CD4-positive, alpha-beta T cell (primary cell): ENCODE measurements around the gene KMT5B. TPM values are rescaled to one million over a fixed set of nuclear protein-coding genes. Genes with fewer than 3 reads are reported as not detected.
A peak's percentile ranks its signal among the peaks of the same experiment; 100 is the strongest.

ENCODE experiments used
- ATAC-seq: fragments of 200-7000 bp; cut with Tn5 transposase; one replicate; pipeline ENCODE4 v1.10.0; 2022; ENCODE audit warnings: mild to moderate bottlenecking; ENCODE audit not compliant: poor library complexity
- CTCF ChIA-PET: fragments of 350-600 bp; sonication (Branson Sonifier 250); formaldehyde crosslinking; loops from one replicate; lab custom pipeline; 2021; ENCODE audit warnings: antibody characterized with exemption, inconsistent platforms; lab: Charles Lee
- POLR2A ChIA-PET: fragments of 350-600 bp; sonication (Branson Sonifier 250); formaldehyde crosslinking; loops from one replicate; lab custom pipeline; 2021; ENCODE audit warnings: antibody characterized with exemption, inconsistent platforms; lab: Charles Lee
- DNase-seq, 14 experiments: peaks; one replicate each; pipeline ENCODE4 v3.0.0-alpha.2; 2013 to 2020; ENCODE audit warnings: mixed read lengths in 2 of 14
- H3K27ac ChIP-seq, 2 donors: one replicate each; pipeline versions ENCODE4 v1.5.1 to v1.7.0; 2013; ENCODE audit warnings: low read length in 2 of 2, low read depth in 1 of 2, mild to moderate bottlenecking in 1 of 2
- H3K27me3 ChIP-seq, 2 experiments: 1 replicate in 1 of 2; 2 replicates in 1 of 2; pipeline versions ENCODE4 v1.6.1 to v1.7.0; 2013; ENCODE audit warnings: low read length in 2 of 2, control low read depth in 1 of 2, mild to moderate bottlenecking in 1 of 2, moderate library complexity in 1 of 2; ENCODE audit not compliant: insufficient read depth in 2 of 2, control insufficient read depth in 1 of 2
- H3K36me3 ChIP-seq: one replicate; pipeline ENCODE4 v1.6.1; 2013; ENCODE audit warnings: low read length, control low read depth; ENCODE audit not compliant: insufficient read depth
- H3K4me1 ChIP-seq: one replicate; pipeline ENCODE4 v1.6.1; 2013; ENCODE audit warnings: low read length, control low read depth; ENCODE audit not compliant: insufficient read depth
- H3K4me3 ChIP-seq: one replicate; pipeline ENCODE4 v1.5.1; 2013; ENCODE audit warnings: mild to moderate bottlenecking, low read length, moderate library complexity
- H3K9me3 ChIP-seq, 2 experiments: 1 replicate in 1 of 2; 2 replicates in 1 of 2; pipeline versions ENCODE4 v1.6.1 to v1.7.0; 2013; ENCODE audit warnings: low read length in 2 of 2, mild to moderate bottlenecking in 2 of 2, control low read depth in 1 of 2, moderate library complexity in 1 of 2; ENCODE audit not compliant: control insufficient read depth in 1 of 2, insufficient read depth in 1 of 2
- H3K27ac Mint-ChIP-seq: one replicate; pipeline ENCODE4 v1.8.0; 2020; ENCODE audit warnings: mixed read lengths
- H3K27me3 Mint-ChIP-seq: one replicate; pipeline ENCODE4 v1.8.0; 2021; ENCODE audit warnings: mixed read lengths
- H3K36me3 Mint-ChIP-seq: one replicate; pipeline ENCODE4 v1.8.0; 2021; ENCODE audit warnings: low read depth, mixed read lengths
- H3K4me1 Mint-ChIP-seq: one replicate; pipeline ENCODE4 v1.8.0; 2021; ENCODE audit warnings: low read depth, mixed read lengths
- H3K4me3 Mint-ChIP-seq: one replicate; pipeline ENCODE4 v1.8.0; 2020; ENCODE audit warnings: mild to moderate bottlenecking, mixed read lengths
- H3K9me3 Mint-ChIP-seq: one replicate; pipeline ENCODE4 v1.8.0; 2020; ENCODE audit warnings: mixed read lengths
- CTCF ChIP-seq: fragments of 200-600 bp; IDR thresholded peaks from one replicate; pipeline ENCODE4 v1.8.0; 2022; ENCODE audit warnings: antibody characterized with exemption, mild to moderate bottlenecking
- intact Hi-C, 2 experiments: fragments of 100-400 bp; cut with DNase I in 1 of 2; cut with micrococcal nuclease in 1 of 2; formaldehyde crosslinking; loops; one replicate each; pipeline versions ENCODE4 v1.15.1 to v1.9.0; 2023 to 2025; cut with DNase I, micrococcal nuclease
- total RNA-seq, 174 experiments: library from RNA in 2 of 174; stranded (reverse) in 2 of 174; gene quantifications; one replicate each; pipeline ENCODE4 v1.2.3 and lab custom pipeline; 2021 to 2026

The KMT5B gene
- total RNA-seq, 2 experiments from 2014 or later: 22.5 to 23.3 TPM

- intact Hi-C loops: loop anchor here in 1 of 2 experiments (5.0 kb wide), 1 partner anchor 124 kb away; no protein-coding TSS in a partner anchor
- no peak overlapping the region for H3K4me3 Mint-ChIP-seq
- H3K36me3 Mint-ChIP-seq: peaks cover 18% of the 10 kb centered on the region
- ChIA-PET CTCF (interaction anchor here (1.1 to 2.6 kb wide), 4 partner anchors 13 to 49 kb away, joined by 6 to 43 read pairs (median 10); partner anchors contain the start of gene C11orf24), POLR2A (interaction anchor here (1.0 to 2.1 kb wide), 2 partner anchors 14 to 39 kb away, joined by 10 to 17 read pairs; partner anchors contain the start of gene C11orf24)
- TF ChIP-seq CTCF: no peak
- Histone ChIP-seq H3K27me3 (no peaks in the 10 kb centered on the region), H3K27ac (no peak overlapping the region), H3K9me3 (no peaks in the 10 kb centered on the region), H3K4me3 (no peak overlapping the region), H3K36me3 (peaks cover 23% of the 10 kb centered on the region), H3K4me1 (peaks cover 14% of the 10 kb centered on the region)
- no peaks in the 10 kb centered on the region for H3K27me3 Mint-ChIP-seq
- DNase-seq (no peak), ATAC-seq (no peak)
- no peaks in the 10 kb centered on the region for H3K9me3 Mint-ChIP-seq
- H3K4me1 Mint-ChIP-seq: peaks cover 5% of the 10 kb centered on the region
- H3K27ac Mint-ChIP-seq: no peak overlapping the region
Measured at GRCh38 chr11:68258363-68258765, 45.3 kb upstream of the KMT5B start.

- peaks cover 19% of the 10 kb centered on the region for H3K36me3 ChIP-seq
- no peak overlapping the region for H3K27ac ChIP-seq
- intact Hi-C loops: loop anchor here (1.0 to 5.0 kb wide), 5 partner anchors 14 to 190 kb away; partner anchors contain the start of gene C11orf24 (in 1 of the 2)
- POLR2A ChIA-PET: interaction anchor here (0.7 to 2.1 kb wide), 4 partner anchors 14 to 48 kb away, joined by 3 to 17 read pairs (median 7); partner anchors contain the start of gene C11orf24
- H3K4me3 ChIP-seq: no peak overlapping the region
- CTCF ChIA-PET: interaction anchor here (0.7 to 2.6 kb wide), 7 partner anchors 12 to 49 kb away, joined by 3 to 43 read pairs (median 6); partner anchors contain the start of gene C11orf24
- Mint-ChIP-seq H3K27me3 (no peaks in the 10 kb centered on the region), H3K36me3 (peaks cover 12% of the 10 kb centered on the region), H3K4me1 (peaks cover 5% of the 10 kb centered on the region), H3K4me3 (no peak overlapping the region), H3K27ac (no peak overlapping the region), H3K9me3 (no peaks in the 10 kb centered on the region)
- TF ChIP-seq CTCF: peak; percentile 81
- H3K4me1 ChIP-seq: peaks cover 14% of the 10 kb centered on the region
- H3K9me3 ChIP-seq: no peaks in the 10 kb centered on the region
- H3K27me3 ChIP-seq: no peaks in the 10 kb centered on the region
- DNase-seq (peak; percentile 88 to 98 (median 92)), ATAC-seq (peak; percentile 96)
Measured at GRCh38 chr11:68257477-68258362, 44.6 kb upstream of the KMT5B start.

GRCh38 chr11:68256331-68256741, 43.2 kb upstream of the KMT5B start:
- Histone ChIP-seq H3K27me3 (no peaks in the 10 kb centered on the region), H3K4me3 (no peak overlapping the region), H3K36me3 (peaks cover 6% of the 10 kb centered on the region), H3K9me3 (peaks cover 0 to 3% of the 10 kb centered on the region in 2 experiments), H3K27ac (no peak overlapping the region), H3K4me1 (peaks cover 14% of the 10 kb centered on the region)
- ChIA-PET CTCF (no interaction called here), POLR2A (no interaction called here)
- H3K9me3 Mint-ChIP-seq: no peaks in the 10 kb centered on the region
- H3K27ac Mint-ChIP-seq: no peak overlapping the region
- H3K4me1 Mint-ChIP-seq: peaks cover 5% of the 10 kb centered on the region
- DNase-seq: no peak
- H3K4me3 Mint-ChIP-seq: no peak overlapping the region
- TF ChIP-seq CTCF: no peak
- peaks cover under 1% of the 10 kb centered on the region for H3K36me3 Mint-ChIP-seq
- ATAC-seq: no peak
- no peaks in the 10 kb centered on the region for H3K27me3 Mint-ChIP-seq
- intact Hi-C loops: loop anchor here in 1 of 2 experiments (5.0 kb wide), 1 partner anchor 126 kb away; no protein-coding TSS in a partner anchor
